ENCODE results near the gene LRRC10B.

GRCh38 chr11:61534025-61534932, 25.7 kb downstream of the LRRC10B start:
- TF ChIP-seq CTCF (IDR thresholded peaks at IDR 0.05 in 4 of 5, conservative IDR thresholded peaks at IDR 0.05 in 1 of 5) (no peak), POLR2A (IDR thresholded peaks at IDR 0.05) (no peak)

Data from gastrocnemius medialis (tissue), 4 donors.